RWPE1 (cell line): ENCODE results near the gene PTPRN2.

Experiments
- CTCF ChIA-PET: fragments of 350-600 bp; sonication (Branson Sonifier 250); formaldehyde crosslinking; extraction: SDS; loops from one replicate; lab custom pipeline; 2021; lab: Yijun Ruan, JAX
- POLR2A ChIA-PET: fragments of 400-600 bp; formaldehyde crosslinking; extraction: SDS; loops from one replicate; lab custom pipeline; 2020; ENCODE audit warnings: antibody characterized with exemption; ENCODE audit not compliant: low non-redundant PET; lab: Yijun Ruan, JAX
- DNase-seq: peaks from one replicate; pipeline ENCODE4 v3.0.0; 2012; ENCODE audit warnings: low spot score
- H3K27ac ChIP-seq: fragments of 450-650 bp; 2 replicates; pipeline ENCODE4 v1.5.1; 2017
- TF ChIP-seq, protein P1 (sequence below): fragments of 450-650 bp; conservative IDR thresholded peaks from 2 replicates; pipeline ENCODE4 v1.5.1; 2017; ENCODE audit warnings: low read depth, mild to moderate bottlenecking

PTPRN2 gene

DNA sequence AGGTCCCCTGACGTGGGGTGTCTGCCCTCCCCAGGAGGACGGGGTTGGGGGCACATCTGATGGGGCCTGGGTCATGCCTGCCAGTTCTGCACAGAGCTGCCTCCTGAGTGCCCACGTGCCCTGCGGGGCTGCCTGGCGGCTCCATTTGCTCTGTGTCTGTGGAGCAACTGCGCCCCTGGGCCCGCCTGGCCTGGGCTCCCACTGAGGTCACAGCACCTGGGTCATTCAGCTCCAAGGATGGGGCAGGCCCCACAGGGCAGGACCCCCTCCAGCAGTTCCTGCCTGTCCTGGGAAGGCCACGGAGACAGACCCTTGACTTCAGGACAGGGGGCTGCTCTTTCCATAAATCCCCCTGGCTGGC lies 590.6 kb downstream of the PTPRN2 start:
- CTCF ChIA-PET = no interaction called here
- TF ChIP-seq, protein P1, sequence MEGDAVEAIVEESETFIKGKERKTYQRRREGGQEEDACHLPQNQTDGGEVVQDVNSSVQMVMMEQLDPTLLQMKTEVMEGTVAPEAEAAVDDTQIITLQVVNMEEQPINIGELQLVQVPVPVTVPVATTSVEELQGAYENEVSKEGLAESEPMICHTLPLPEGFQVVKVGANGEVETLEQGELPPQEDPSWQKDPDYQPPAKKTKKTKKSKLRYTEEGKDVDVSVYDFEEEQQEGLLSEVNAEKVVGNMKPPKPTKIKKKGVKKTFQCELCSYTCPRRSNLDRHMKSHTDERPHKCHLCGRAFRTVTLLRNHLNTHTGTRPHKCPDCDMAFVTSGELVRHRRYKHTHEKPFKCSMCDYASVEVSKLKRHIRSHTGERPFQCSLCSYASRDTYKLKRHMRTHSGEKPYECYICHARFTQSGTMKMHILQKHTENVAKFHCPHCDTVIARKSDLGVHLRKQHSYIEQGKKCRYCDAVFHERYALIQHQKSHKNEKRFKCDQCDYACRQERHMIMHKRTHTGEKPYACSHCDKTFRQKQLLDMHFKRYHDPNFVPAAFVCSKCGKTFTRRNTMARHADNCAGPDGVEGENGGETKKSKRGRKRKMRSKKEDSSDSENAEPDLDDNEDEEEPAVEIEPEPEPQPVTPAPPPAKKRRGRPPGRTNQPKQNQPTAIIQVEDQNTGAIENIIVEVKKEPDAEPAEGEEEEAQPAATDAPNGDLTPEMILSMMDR = no peak
- H3K27ac ChIP-seq = no peak overlapping the region

DNA sequence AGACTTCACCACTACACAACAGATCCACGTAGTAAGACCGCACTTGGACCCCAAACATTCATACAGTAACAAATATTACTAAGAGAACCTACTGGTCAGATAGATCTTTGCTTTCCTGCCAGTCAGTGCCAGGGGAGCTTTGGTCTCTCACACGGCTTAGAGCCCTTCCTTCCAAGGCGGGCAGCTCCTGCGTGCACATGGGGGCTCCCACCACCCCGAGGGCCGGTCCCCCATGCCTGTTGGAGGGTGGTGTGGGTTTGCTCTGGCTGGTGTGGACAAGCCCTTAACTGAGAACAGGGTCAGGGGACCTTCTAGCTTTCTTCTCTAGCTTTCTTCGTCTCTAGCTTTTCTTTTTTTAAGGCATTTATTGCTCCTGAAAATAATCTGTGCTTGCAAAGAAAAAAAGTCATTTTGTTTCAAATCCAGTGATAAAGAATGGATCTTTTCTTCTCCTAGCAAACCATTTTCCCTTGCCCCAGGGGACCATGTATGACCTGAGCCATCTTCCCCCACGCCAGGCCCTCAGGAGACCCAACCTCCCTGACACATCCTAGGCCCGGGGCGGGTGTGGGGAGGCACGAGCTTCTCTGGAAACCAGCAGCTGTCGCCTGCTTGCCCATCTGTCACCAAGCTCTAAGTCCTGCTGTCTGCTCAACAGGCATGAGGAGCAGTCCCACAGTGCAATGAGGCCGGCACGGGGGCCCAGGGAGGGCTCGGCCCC lies 591.1 kb downstream of the PTPRN2 start:
- no peak overlapping the region for H3K27ac ChIP-seq
- ChIA-PET POLR2A (no interaction called here), CTCF (no interaction called here)
- TF ChIP-seq, protein P1 = no peak
- DNase-seq = no peak

More for the DNA sequence above, 590.6 kb downstream of the PTPRN2 start:
- DNase-seq = no peak
- POLR2A ChIA-PET = no interaction called here

DNA sequence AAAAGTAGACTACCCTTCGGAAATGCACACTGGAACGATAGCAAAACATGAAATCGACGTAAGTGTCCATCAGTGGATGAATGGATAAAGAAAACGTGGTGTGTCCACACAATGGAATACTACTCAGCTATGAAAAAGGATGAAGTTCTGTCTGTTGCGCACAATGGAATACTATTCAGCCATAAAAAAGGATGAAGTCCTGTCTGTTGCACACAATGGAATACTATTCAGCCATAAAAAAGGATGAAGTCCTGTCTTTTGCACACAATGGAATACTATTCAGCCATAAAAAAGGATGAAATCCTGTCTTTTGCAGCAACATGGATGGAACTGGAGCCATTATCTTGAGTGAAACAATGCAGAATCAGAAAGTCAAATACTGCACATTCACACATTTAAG lies 591.8 kb downstream of the PTPRN2 start:
- CTCF ChIA-PET = no interaction called here
- TF ChIP-seq, protein P1 = no peak

DNA sequence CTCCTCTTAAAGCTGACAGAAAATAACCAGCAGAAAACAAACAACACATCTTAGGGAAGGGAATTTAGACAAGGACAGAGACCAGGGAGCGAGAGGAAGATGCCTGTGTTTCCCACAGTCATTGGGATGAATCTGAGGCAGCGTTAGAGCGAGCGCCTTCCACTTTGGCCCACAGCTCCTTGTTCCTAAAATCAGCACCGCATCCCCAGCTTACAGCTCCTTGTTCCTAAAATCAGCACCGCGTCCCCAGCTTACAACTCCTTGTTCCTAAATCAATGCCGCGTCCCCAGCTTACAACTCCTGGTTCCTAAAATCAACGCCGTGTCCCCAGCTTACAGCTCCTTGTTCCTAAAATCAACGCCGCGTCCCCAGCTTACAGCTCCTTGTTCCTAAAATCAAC lies 593.3 kb downstream of the PTPRN2 start:
- DNase-seq = no peak
- POLR2A ChIA-PET = no interaction called here
- CTCF ChIA-PET = no interaction called here
- no peak overlapping the region for H3K27ac ChIP-seq
- TF ChIP-seq, protein P1 = no peak

More for the DNA sequence above, 591.8 kb downstream of the PTPRN2 start:
- POLR2A ChIA-PET = no interaction called here
- DNase-seq = no peak
- H3K27ac ChIP-seq = no peak overlapping the region

DNA sequence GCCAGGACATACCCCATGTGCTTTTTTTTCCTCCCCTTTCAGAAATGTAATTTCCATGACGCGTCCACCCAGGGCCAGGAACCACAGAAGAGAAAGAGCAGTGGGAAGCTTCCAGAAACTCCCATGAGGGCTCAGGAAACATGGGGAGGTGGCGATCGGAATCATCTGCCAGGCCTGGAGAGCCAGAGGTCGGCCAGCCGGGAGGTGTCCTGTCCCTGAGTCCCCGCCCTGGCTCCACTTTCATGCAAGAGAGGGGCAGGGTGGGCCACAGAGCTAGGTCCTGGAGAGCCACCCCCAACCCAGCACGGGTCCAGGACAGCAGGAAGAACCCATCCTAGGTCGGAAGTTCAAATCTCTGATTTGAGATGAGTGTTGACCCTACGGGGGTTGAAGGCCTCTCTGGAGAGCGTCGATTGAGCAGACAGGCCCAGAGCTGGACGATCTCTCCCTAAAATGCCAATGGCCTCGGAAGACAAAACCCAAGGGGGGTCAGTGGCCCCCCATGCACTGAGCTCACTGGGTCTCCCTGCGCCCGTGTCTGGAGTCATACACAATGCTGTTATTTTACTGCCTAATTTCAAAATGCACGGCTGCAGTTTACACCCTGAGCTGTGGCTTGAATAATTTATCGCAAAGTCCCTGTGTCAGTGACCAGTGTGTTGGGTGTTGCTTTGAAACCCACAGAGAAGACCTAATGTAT lies 594.1 kb downstream of the PTPRN2 start:
- DNase-seq = no peak
- no peak overlapping the region for H3K27ac ChIP-seq
- POLR2A ChIA-PET = no interaction called here
- CTCF ChIA-PET = no interaction called here
- TF ChIP-seq, protein P1 = no peak

DNA sequence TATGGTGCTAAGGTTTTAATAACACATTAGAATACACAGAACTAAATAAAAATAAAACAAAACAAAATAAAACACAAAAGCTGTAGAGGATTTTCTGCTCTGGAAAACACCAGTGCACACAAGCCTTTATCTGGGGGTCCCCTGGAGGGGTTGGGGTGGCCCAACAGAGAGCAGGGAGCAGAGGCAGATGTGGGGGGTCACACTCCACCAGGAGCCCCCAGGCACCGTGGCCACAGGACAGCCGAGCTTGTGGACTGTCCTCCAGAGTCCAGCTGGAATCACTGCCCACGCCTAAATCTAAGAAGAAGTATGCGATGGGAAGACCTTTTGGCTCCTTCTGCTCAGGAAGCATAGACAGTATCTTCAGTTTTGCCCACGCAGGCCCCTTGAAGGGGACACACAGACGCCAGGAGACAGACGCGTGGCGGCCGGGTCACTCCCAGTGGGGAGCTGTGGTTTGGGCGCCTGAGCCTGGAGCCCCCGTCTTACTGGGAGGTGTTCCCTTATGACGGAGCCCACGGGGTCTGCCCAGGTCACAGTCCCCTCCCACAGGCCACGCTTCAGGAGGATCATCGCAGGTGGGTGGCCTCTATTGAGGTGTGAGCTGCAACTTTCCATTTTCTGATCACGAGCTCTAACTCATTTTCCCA lies 595.0 kb downstream of the PTPRN2 start:
- TF ChIP-seq, protein P1 = no peak
- no peak overlapping the region for H3K27ac ChIP-seq
- CTCF ChIA-PET = no interaction called here
- POLR2A ChIA-PET = no interaction called here
- DNase-seq = no peak
